HEK293 (cell line): ENCODE results near the gene ROM1.
"Not testable (repeated sequence)": the region's sequence is repeated elsewhere in the genome, so short reads cannot be mapped to it uniquely, and the experiment has no call there.

Experiments
- CTCF ChIA-PET: fragments of 350-600 bp; formaldehyde crosslinking; extraction: SDS; loops from one replicate; lab custom pipeline; 2021; ENCODE audit warnings: antibody characterized with exemption; lab: Yijun Ruan, JAX
- POLR2A ChIA-PET: fragments of 300-600 bp; formaldehyde crosslinking; extraction: SDS; loops from one replicate; lab custom pipeline; 2020; ENCODE audit warnings: antibody characterized with exemption, inconsistent platforms; lab: Yijun Ruan, JAX
- H3K27ac ChIP-seq: fragments of 200-500 bp; sonication (Bioruptor generic); 2 replicates; pipeline ENCODE4 v1.5.1; 2014; ENCODE audit warnings: low read depth, low read length, control low read depth, inconsistent platforms; ENCODE audit errors: extremely low read depth
- H3K36me3 ChIP-seq, 2 experiments: fragments of 200-500 bp in 1 of 2; sonication (Bioruptor generic) in 1 of 2; 1 replicate in 1 of 2; 2 replicates in 1 of 2; pipeline ENCODE4 v1.5.1; 2014 to 2017; ENCODE audit warnings: inconsistent platforms in 2 of 2, low read length in 2 of 2; ENCODE audit not compliant: control insufficient read depth in 2 of 2, insufficient read depth in 1 of 2
- H3K4me1 ChIP-seq: fragments of 200-500 bp; sonication (Bioruptor generic); 2 replicates; pipeline ENCODE4 v1.5.1; 2014; ENCODE audit warnings: mild to moderate bottlenecking, low read length, inconsistent platforms; ENCODE audit not compliant: control insufficient read depth, insufficient read depth
- H3K4me3 ChIP-seq: 2 replicates; pipeline ENCODE4 v1.5.1; 2011; ENCODE audit warnings: low read depth, mild to moderate bottlenecking, control low read depth, low read length, moderate library complexity
- H3K9me3 ChIP-seq: fragments of 200-500 bp; sonication (Bioruptor generic); 2 replicates; pipeline ENCODE4 v1.5.1; 2014; ENCODE audit warnings: low read depth, low read length, inconsistent platforms; ENCODE audit not compliant: control insufficient read depth, insufficient read depth
- EGR2 ChIP-seq: fragments of 450-650 bp; formaldehyde crosslinking; IDR thresholded peaks from 2 replicates; pipeline ENCODE4 v1.5.1; 2016; ENCODE audit warnings: low read depth, missing biosample characterization, missing genetic modification characterization
- GLI2 ChIP-seq: fragments of 450-650 bp; formaldehyde crosslinking; IDR thresholded peaks from 2 replicates; pipeline ENCODE4; 2017; ENCODE audit warnings: missing biosample characterization, missing genetic modification characterization, low read depth, borderline replicate concordance
- GLI4 ChIP-seq: fragments of 450-650 bp; formaldehyde crosslinking; IDR thresholded peaks from 2 replicates; pipeline ENCODE4 v1.5.1; 2016; ENCODE audit warnings: missing biosample characterization, missing genetic modification characterization
- GLIS2 ChIP-seq: fragments of 450-650 bp; formaldehyde crosslinking; IDR thresholded peaks from 2 replicates; pipeline ENCODE4 v1.5.1; 2016; ENCODE audit warnings: missing biosample characterization, missing genetic modification characterization
- PRDM1 ChIP-seq: fragments of 450-650 bp; formaldehyde crosslinking; IDR thresholded peaks from 2 replicates; pipeline ENCODE4; 2016; ENCODE audit warnings: missing biosample characterization, missing genetic modification characterization
- SP3 ChIP-seq: fragments of 450-650 bp; formaldehyde crosslinking; IDR thresholded peaks from 2 replicates; pipeline ENCODE4 v1.5.1; 2016; ENCODE audit warnings: missing biosample characterization, missing genetic modification characterization
- TCF7L2 ChIP-seq: IDR thresholded peaks from 2 replicates; pipeline ENCODE4 v1.6.1; 2011; ENCODE audit warnings: low read depth, mild to moderate bottlenecking, inconsistent platforms, low read length, moderate library complexity, borderline replicate concordance
- YY2 ChIP-seq: fragments of 450-650 bp; formaldehyde crosslinking; IDR thresholded peaks from 2 replicates; pipeline ENCODE4 v1.5.1; 2016; ENCODE audit warnings: missing biosample characterization, missing genetic modification characterization
- ZBTB8A ChIP-seq: fragments of 450-650 bp; formaldehyde crosslinking; IDR thresholded peaks from 2 replicates; pipeline ENCODE4 v1.5.1; 2016; ENCODE audit warnings: missing biosample characterization, missing genetic modification characterization
- ZFP3 ChIP-seq: fragments of 450-650 bp; formaldehyde crosslinking; IDR thresholded peaks from 2 replicates; pipeline ENCODE4 v1.5.1; 2016; ENCODE audit warnings: low read depth, missing biosample characterization, missing genetic modification characterization
- ZFP37 ChIP-seq: fragments of 450-650 bp; formaldehyde crosslinking; IDR thresholded peaks from 2 replicates; pipeline ENCODE4 v1.5.1; 2016; ENCODE audit warnings: missing biosample characterization, missing genetic modification characterization
- ZNF184 ChIP-seq: fragments of 450-650 bp; IDR thresholded peaks from 2 replicates; pipeline ENCODE4 v1.5.1; 2018; ENCODE audit warnings: missing biosample characterization, mild to moderate bottlenecking, missing genetic modification characterization
- ZNF423 ChIP-seq: fragments of 450-650 bp; formaldehyde crosslinking; IDR thresholded peaks from 2 replicates; pipeline ENCODE4 v1.5.1; 2016; ENCODE audit warnings: missing biosample characterization, missing genetic modification characterization
- ZNF571 ChIP-seq: fragments of 450-650 bp; formaldehyde crosslinking; IDR thresholded peaks from 2 replicates; pipeline ENCODE4 v1.5.0; 2017; ENCODE audit warnings: missing biosample characterization, missing genetic modification characterization
- ZNF585B ChIP-seq: fragments of 450-650 bp; formaldehyde crosslinking; IDR thresholded peaks from 2 replicates; pipeline ENCODE4 v1.5.1; 2016; ENCODE audit warnings: missing biosample characterization, missing genetic modification characterization
- ZNF600 ChIP-seq: fragments of 450-650 bp; formaldehyde crosslinking; IDR thresholded peaks from 2 replicates; pipeline ENCODE4 v1.5.1; 2016; ENCODE audit warnings: missing biosample characterization, missing genetic modification characterization
- ZNF621 ChIP-seq: fragments of 450-650 bp; formaldehyde crosslinking; IDR thresholded peaks from 2 replicates; pipeline ENCODE4 v1.5.1; 2017; ENCODE audit warnings: missing biosample characterization, missing genetic modification characterization
- ZNF654 ChIP-seq: fragments of 450-650 bp; formaldehyde crosslinking; IDR thresholded peaks from 2 replicates; pipeline ENCODE4 v1.5.1; 2016; ENCODE audit warnings: low read depth, missing biosample characterization, missing genetic modification characterization
- ZNF701 ChIP-seq: fragments of 450-650 bp; formaldehyde crosslinking; IDR thresholded peaks from 2 replicates; pipeline ENCODE4 v1.5.1; 2016; ENCODE audit warnings: missing biosample characterization, missing genetic modification characterization
- ZNF747 ChIP-seq: fragments of 450-650 bp; formaldehyde crosslinking; IDR thresholded peaks from 2 replicates; pipeline ENCODE4 v1.5.1; 2016; ENCODE audit warnings: missing biosample characterization, missing genetic modification characterization
- ZNF791 ChIP-seq: fragments of 450-650 bp; formaldehyde crosslinking; IDR thresholded peaks from 2 replicates; pipeline ENCODE4 v1.5.1; 2016; ENCODE audit warnings: missing biosample characterization, missing genetic modification characterization
- ZSCAN30 ChIP-seq: fragments of 450-650 bp; IDR thresholded peaks from 2 replicates; pipeline ENCODE4 v1.5.1; 2018; ENCODE audit warnings: missing biosample characterization, mild to moderate bottlenecking, missing genetic modification characterization, moderate library complexity
- TF ChIP-seq, protein P1 (sequence below): fragments of 450-650 bp; formaldehyde crosslinking; IDR thresholded peaks from 2 replicates; pipeline ENCODE4 v1.5.1; 2016; ENCODE audit warnings: missing biosample characterization, missing genetic modification characterization, borderline replicate concordance
- TF ChIP-seq, protein P2 (sequence below): fragments of 450-650 bp; formaldehyde crosslinking; IDR thresholded peaks from 2 replicates; pipeline ENCODE4 v1.5.1; 2016; ENCODE audit warnings: missing biosample characterization, missing genetic modification characterization
- TF ChIP-seq, protein P3 (sequence below): fragments of 450-650 bp; formaldehyde crosslinking; IDR thresholded peaks from 2 replicates; pipeline ENCODE4 v1.5.1; 2017; ENCODE audit warnings: missing biosample characterization, missing genetic modification characterization
- TF ChIP-seq, protein P4 (sequence below): fragments of 450-650 bp; formaldehyde crosslinking; IDR thresholded peaks from 2 replicates; pipeline ENCODE4 v1.5.1; 2016; ENCODE audit warnings: missing biosample characterization, missing genetic modification characterization
- TF ChIP-seq, protein P5 (sequence below): fragments of 450-650 bp; formaldehyde crosslinking; IDR thresholded peaks from 2 replicates; pipeline ENCODE4 v1.5.1; 2016; ENCODE audit warnings: missing biosample characterization, missing genetic modification characterization

The ROM1 gene

DNA sequence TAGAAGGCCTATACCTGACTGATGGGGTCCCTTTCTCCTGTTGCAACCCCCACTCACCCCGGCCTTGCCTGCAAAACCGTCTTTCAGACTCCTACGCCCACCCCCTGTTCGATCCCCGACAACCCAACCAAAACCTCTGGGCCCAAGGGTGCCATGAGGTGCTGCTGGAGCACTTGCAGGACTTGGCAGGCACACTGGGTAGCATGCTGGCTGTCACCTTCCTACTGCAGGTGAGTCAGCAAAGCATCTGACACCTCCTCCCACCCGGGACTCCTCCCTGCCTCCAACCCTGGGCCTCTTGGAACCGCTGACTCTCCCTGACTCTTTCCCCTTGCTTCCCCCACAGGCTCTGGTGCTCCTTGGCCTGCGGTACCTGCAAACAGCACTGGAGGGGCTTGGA lies 1.2 kb downstream of the ROM1 start (continued):
- TF ChIP-seq, protein P1, sequence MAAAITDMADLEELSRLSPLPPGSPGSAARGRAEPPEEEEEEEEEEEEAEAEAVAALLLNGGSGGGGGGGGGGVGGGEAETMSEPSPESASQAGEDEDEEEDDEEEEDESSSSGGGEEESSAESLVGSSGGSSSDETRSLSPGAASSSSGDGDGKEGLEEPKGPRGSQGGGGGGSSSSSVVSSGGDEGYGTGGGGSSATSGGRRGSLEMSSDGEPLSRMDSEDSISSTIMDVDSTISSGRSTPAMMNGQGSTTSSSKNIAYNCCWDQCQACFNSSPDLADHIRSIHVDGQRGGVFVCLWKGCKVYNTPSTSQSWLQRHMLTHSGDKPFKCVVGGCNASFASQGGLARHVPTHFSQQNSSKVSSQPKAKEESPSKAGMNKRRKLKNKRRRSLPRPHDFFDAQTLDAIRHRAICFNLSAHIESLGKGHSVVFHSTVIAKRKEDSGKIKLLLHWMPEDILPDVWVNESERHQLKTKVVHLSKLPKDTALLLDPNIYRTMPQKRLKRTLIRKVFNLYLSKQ (tag by site-specific recombination): no peak
- TF ChIP-seq, protein P2, sequence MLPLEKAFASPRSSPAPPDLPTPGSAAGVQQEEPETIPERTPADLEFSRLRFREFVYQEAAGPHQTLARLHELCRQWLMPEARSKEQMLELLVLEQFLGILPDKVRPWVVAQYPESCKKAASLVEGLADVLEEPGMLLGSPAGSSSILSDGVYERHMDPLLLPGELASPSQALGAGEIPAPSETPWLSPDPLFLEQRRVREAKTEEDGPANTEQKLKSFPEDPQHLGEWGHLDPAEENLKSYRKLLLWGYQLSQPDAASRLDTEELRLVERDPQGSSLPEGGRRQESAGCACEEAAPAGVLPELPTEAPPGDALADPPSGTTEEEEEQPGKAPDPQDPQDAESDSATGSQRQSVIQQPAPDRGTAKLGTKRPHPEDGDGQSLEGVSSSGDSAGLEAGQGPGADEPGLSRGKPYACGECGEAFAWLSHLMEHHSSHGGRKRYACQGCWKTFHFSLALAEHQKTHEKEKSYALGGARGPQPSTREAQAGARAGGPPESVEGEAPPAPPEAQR (tag by site-specific recombination): no peak
- TF ChIP-seq ZNF571 (tag by site-specific recombination) (no peak), EGR2 (tag by site-specific recombination) (peak; percentile 31; the same call in 1 of the 2 replicates), GLI2 (no peak), ZNF621 (tag by site-specific recombination) (no peak), ZFP37 (tag by site-specific recombination) (no peak), ZNF423 (tag by site-specific recombination) (no peak), YY2 (tag by site-specific recombination) (no peak), GLIS2 (peak; percentile 49; the same call in 1 of the 2 replicates), SP3 (tag by site-specific recombination) (peak; percentile 38), TCF7L2 (no peak), ZNF791 (tag by site-specific recombination) (no peak), ZNF654 (tag by site-specific recombination) (no peak), ZNF600 (tag by site-specific recombination) (peak; percentile 47; the same call in 1 of the 2 replicates), GLI4 (tag by site-specific recombination) (no peak)
- TF ChIP-seq, protein P3, sequence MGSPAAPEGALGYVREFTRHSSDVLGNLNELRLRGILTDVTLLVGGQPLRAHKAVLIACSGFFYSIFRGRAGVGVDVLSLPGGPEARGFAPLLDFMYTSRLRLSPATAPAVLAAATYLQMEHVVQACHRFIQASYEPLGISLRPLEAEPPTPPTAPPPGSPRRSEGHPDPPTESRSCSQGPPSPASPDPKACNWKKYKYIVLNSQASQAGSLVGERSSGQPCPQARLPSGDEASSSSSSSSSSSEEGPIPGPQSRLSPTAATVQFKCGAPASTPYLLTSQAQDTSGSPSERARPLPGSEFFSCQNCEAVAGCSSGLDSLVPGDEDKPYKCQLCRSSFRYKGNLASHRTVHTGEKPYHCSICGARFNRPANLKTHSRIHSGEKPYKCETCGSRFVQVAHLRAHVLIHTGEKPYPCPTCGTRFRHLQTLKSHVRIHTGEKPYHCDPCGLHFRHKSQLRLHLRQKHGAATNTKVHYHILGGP (tag by site-specific recombination): no peak
- TF ChIP-seq, protein P4, sequence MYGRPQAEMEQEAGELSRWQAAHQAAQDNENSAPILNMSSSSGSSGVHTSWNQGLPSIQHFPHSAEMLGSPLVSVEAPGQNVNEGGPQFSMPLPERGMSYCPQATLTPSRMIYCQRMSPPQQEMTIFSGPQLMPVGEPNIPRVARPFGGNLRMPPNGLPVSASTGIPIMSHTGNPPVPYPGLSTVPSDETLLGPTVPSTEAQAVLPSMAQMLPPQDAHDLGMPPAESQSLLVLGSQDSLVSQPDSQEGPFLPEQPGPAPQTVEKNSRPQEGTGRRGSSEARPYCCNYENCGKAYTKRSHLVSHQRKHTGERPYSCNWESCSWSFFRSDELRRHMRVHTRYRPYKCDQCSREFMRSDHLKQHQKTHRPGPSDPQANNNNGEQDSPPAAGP: 0 out of 2 replicates have a peak, but pooled peaks have one; percentile 24

DNA sequence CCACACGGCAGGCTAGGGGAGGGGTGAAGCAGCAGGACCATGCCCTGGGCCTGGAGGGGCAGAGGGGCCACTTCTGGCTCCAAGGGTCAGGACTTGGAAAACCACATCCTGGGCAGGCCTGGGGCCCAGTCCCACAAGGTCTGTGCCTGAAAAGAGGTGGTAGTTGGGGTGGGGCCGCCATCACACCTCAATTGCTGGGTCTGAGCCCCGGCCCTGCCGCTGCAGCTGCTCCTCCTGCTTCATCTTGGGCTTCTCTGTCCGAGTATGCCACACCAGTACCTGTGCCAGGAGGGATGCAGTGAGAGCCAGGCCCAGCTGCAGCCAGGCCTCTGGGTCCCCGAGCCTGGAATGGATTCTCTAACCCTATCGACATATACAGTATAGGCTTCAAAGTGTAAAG lies 2.5 kb downstream of the ROM1 start:
- CTCF ChIA-PET: no interaction called here
- TF ChIP-seq ZNF747 (tag by site-specific recombination) (no peak), GLIS2 (no peak), ZBTB8A (tag by site-specific recombination) (no peak), PRDM1 (no peak), ZNF701 (tag by site-specific recombination) (no peak), ZFP3 (tag by site-specific recombination) (no peak), ZNF585B (tag by site-specific recombination) (no peak), ZSCAN30 (tag by site-specific recombination) (no peak), ZNF184 (tag by site-specific recombination) (no peak)
- TF ChIP-seq, protein P5, sequence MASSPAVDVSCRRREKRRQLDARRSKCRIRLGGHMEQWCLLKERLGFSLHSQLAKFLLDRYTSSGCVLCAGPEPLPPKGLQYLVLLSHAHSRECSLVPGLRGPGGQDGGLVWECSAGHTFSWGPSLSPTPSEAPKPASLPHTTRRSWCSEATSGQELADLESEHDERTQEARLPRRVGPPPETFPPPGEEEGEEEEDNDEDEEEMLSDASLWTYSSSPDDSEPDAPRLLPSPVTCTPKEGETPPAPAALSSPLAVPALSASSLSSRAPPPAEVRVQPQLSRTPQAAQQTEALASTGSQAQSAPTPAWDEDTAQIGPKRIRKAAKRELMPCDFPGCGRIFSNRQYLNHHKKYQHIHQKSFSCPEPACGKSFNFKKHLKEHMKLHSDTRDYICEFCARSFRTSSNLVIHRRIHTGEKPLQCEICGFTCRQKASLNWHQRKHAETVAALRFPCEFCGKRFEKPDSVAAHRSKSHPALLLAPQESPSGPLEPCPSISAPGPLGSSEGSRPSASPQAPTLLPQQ (tag by site-specific recombination): no peak
- Histone ChIP-seq H3K4me1 (no peaks in the 10 kb centered on the region), H3K36me3 (peaks cover 0 to 35% of the 10 kb centered on the region in 2 experiments; a peak in 2 of 3 replicates), H3K4me3 (no peak overlapping the region), H3K27ac (no peak overlapping the region), H3K9me3 (no peaks in the 10 kb centered on the region)
- POLR2A ChIA-PET: interaction anchor here (0.6 to 1.4 kb wide), 2 partner anchors 24 to 25 kb away, joined by 3 to 7 read pairs; partner anchors contain the start of gene TUT1

DNA sequence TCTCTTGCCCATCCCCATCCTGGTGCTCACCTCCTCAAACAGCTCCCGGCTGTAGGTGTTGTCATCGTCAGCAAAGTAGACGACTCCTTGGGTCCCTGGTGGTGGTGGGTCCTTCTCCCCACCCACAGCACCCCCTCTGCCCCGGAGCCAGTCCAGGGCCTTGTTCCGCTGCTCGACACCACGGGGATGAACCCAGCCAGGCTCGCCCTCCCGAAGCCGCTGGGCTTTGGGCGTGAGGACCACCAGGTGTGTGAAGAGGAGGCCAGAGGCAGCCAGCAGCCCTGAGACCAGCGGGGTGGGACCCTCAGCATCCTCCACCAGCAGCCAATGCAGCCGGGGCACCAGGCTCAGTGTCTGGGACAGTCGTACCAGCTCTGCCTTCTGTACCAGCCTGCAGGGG lies 3.9 kb downstream of the ROM1 start:
- ChIA-PET CTCF (interaction anchor here (0.6 kb wide), 1 partner anchor 235 kb away, joined by 3 read pairs; no protein-coding TSS in a partner anchor), POLR2A (interaction anchor here (1.3 to 1.6 kb wide), 2 partner anchors 15 to 55 kb away, joined by 5 to 7 read pairs; partner anchors contain the start of genes LBHD1, MTA2 and UQCC3)
- not testable (repeated sequence) for H3K4me1 ChIP-seq, H3K4me3 ChIP-seq, H3K27ac ChIP-seq, H3K9me3 ChIP-seq
- H3K36me3 ChIP-seq: peaks cover 0 to 34% of the 10 kb centered on the region in 2 experiments; a peak in 2 of 3 replicates
